ENCODE data around the gene CNRIP1.
"Not testable (repeated sequence)": the region's sequence is repeated elsewhere in the genome, so short reads cannot be mapped to it uniquely, and the experiment has no call there.

Gene CNRIP1

GRCh38 chr2:68340226-68341061, 20.7 kb upstream of the CNRIP1 start:
- no peak for DNase-seq

- DNase-seq = no peak
These were observed 16.4 kb upstream of the CNRIP1 start for GRCh38 chr2:68336192-68336591.

GRCh38 chr2:68333931-68334330, 14.2 kb upstream of the CNRIP1 start:
- DNase-seq = no peak

- no peak for DNase-seq
These were observed 13.3 kb upstream of the CNRIP1 start for GRCh38 chr2:68333009-68333408.

- DNase-seq = no peak
These were observed 10.9 kb upstream of the CNRIP1 start for GRCh38 chr2:68330691-68331090.

GRCh38 chr2:68328901-68329300, 9.2 kb upstream of the CNRIP1 start:
- DNase-seq = no peak

GRCh38 chr2:68325056-68325455, 5.3 kb upstream of the CNRIP1 start:
- no peak for DNase-seq

GRCh38 chr2:68320118-68320641, 431 bp upstream of the CNRIP1 start:
- DNase-seq = no peak

- no peak for DNase-seq
These were observed 793 bp downstream of the CNRIP1 start for GRCh38 chr2:68318914-68319397.

GRCh38 chr2:68317971-68318913, 1.5 kb downstream of the CNRIP1 start:
- no peak for DNase-seq

GRCh38 chr2:68316111-68316510, 3.6 kb downstream of the CNRIP1 start:
- no peak for DNase-seq

- no peak for DNase-seq
These were observed 8.7 kb downstream of the CNRIP1 start for GRCh38 chr2:68311033-68311432.

- DNase-seq = no peak
These were observed 10.3 kb downstream of the CNRIP1 start for GRCh38 chr2:68309426-68309825.

- DNase-seq = not testable (repeated sequence)
These were observed 15.9 kb downstream of the CNRIP1 start for GRCh38 chr2:68303902-68304272.

GRCh38 chr2:68303033-68303901, 16.5 kb downstream of the CNRIP1 start:
- no peak for DNase-seq

GRCh38 chr2:68302281-68302875, 17.4 kb downstream of the CNRIP1 start:
- no peak for DNase-seq

- no peak for DNase-seq
These were observed 24.2 kb downstream of the CNRIP1 start for GRCh38 chr2:68295516-68295915.

GRCh38 chr2:68294913-68295312, 24.8 kb downstream of the CNRIP1 start:
- DNase-seq = no peak

- no peak for DNase-seq
These were observed 25.6 kb downstream of the CNRIP1 start for GRCh38 chr2:68294187-68294586.

GRCh38 chr2:68293755-68294154, 26.0 kb downstream of the CNRIP1 start:
- DNase-seq = no peak

GRCh38 chr2:68293024-68293423, 26.7 kb downstream of the CNRIP1 start:
- DNase-seq = no peak

Data from activated gamma-delta T cell (primary cell).